K562 (cell line): ENCODE results near the gene NUP155. TPM values are rescaled to one million over a fixed set of nuclear protein-coding genes. Genes with fewer than 3 reads are reported as not detected.

Source experiments
- ATAC-seq: fragments of 200-7000 bp; cut with Tn5 transposase; 3 replicates; pipeline ENCODE4 v1.9.1; 2020; ENCODE audit warnings: moderate library complexity
- BruUV-seq: library from RNA; stranded (reverse); fragments of 400-500 nt; replicated peaks from 2 replicates; lab custom pipeline; 2021; lab: Mats Ljungman, UMichigan
- CTCF ChIA-PET: fragments of 300-600 bp; formaldehyde crosslinking; extraction: SDS; loops from one replicate; lab custom pipeline; 2021; ENCODE audit warnings: low intra/inter-chr PET ratio; lab: Yijun Ruan, JAX
- POLR2A ChIA-PET: fragments of 300-600, 350-650 bp; sonication (Branson Sonifier 250); formaldehyde crosslinking; extraction: SDS; loops from one replicate; lab custom pipeline; 2021; ENCODE audit warnings: antibody characterized with exemption, inconsistent platforms; lab: Yijun Ruan, JAX
- DNase-seq, 4 experiments: peaks; one replicate each; pipeline versions ENCODE4 v3.0.0 to v3.0.0-alpha.2; 2011 to 2018; ENCODE audit warnings: low spot score in 3 of 4, mixed read lengths in 3 of 4; ENCODE audit errors: extremely low read depth in 1 of 4
- FAIRE-seq: peaks from 2 replicates; lab custom pipeline; 2011; peaks lifted over from hg19 to GRCh38; lab: Jason Lieb, UNC
- H2AFZ ChIP-seq: 2 replicates; pipeline ENCODE4 v1.6.0; 2011; ENCODE audit warnings: low read depth, low read length, control low read depth, inconsistent platforms
- H3K27ac ChIP-seq: fragments of 200-600 bp; 3 replicates; pipeline ENCODE4 v1.8.0; 2011; ENCODE audit warnings: low read depth, mild to moderate bottlenecking, control low read depth, inconsistent platforms, low read length, moderate library complexity, mixed read lengths; ENCODE audit errors: extremely low read depth
- H3K27me3 ChIP-seq, 2 experiments: fragments of 300-600 bp in 1 of 2; 2 replicates in 1 of 2; 3 replicates in 1 of 2; pipeline versions ENCODE4 v1.6.0 to v1.8.0; 2011; ENCODE audit warnings: inconsistent platforms in 2 of 2, low read length in 2 of 2, mild to moderate bottlenecking in 1 of 2, mixed read lengths in 1 of 2, moderate library complexity in 1 of 2; ENCODE audit not compliant: control insufficient read depth in 2 of 2, insufficient read depth in 2 of 2
- H3K36me3 ChIP-seq: fragments of 300-600 bp; 3 replicates; pipeline ENCODE4 v1.8.0; 2011; ENCODE audit warnings: mild to moderate bottlenecking, low read length, inconsistent platforms; ENCODE audit not compliant: control insufficient read depth, insufficient read depth
- H3K4me1 ChIP-seq, 2 experiments: fragments of 200-600 bp in 1 of 2; replicated peaks in 1 of 2; 2 replicates in 1 of 2; 3 replicates in 1 of 2; pipeline versions ENCODE4 v1.5.1 to v1.8.0; 2011; ENCODE audit warnings: inconsistent platforms in 2 of 2, low read length in 2 of 2, mild to moderate bottlenecking in 1 of 2, mixed read lengths in 1 of 2, moderate library complexity in 1 of 2; ENCODE audit not compliant: control insufficient read depth in 2 of 2, insufficient read depth in 2 of 2
- H3K4me2 ChIP-seq: 2 replicates; pipeline ENCODE4 v1.6.1; 2011; ENCODE audit warnings: low read length, control low read depth, inconsistent platforms, mixed read lengths; ENCODE audit not compliant: insufficient read depth
- H3K4me3 ChIP-seq: fragments of 200-600 bp; sonication (generic), shearing (Covaris generic); 2 replicates; pipeline ENCODE4 v1.5.1; 2016; ENCODE audit warnings: control low read depth, inconsistent platforms
- H3K79me2 ChIP-seq: fragments of 200-600 bp; 3 replicates; pipeline ENCODE4 v1.8.0; 2011; ENCODE audit warnings: low read length, inconsistent platforms; ENCODE audit not compliant: control insufficient read depth, insufficient read depth
- H3K9ac ChIP-seq, 2 experiments: 2 replicates each; pipeline versions ENCODE4 v1.6.0 to v1.6.1; 2011; ENCODE audit warnings: low read depth in 2 of 2, low read length in 2 of 2, control low read depth in 1 of 2, inconsistent platforms in 1 of 2, mild to moderate bottlenecking in 1 of 2, mixed read lengths in 1 of 2; ENCODE audit not compliant: insufficient read depth in 1 of 2
- H3K9me1 ChIP-seq: one replicate; pipeline ENCODE4 v1.6.0; 2011; ENCODE audit warnings: inconsistent platforms, mild to moderate bottlenecking, low read length, moderate library complexity; ENCODE audit not compliant: control insufficient read depth, insufficient read depth
- H3K9me3 ChIP-seq: replicated peaks from 2 replicates; pipeline ENCODE4 v1.5.1; 2011; ENCODE audit warnings: low read depth, low read length, inconsistent platforms; ENCODE audit not compliant: control insufficient read depth, insufficient read depth
- H4K20me1 ChIP-seq: replicated peaks from 2 replicates; pipeline ENCODE4 v1.6.1; 2011; ENCODE audit warnings: low read length, inconsistent platforms, mixed read lengths; ENCODE audit not compliant: control insufficient read depth, insufficient read depth
- BCL6 ChIP-seq: fragments of 250-450 bp; sonication (Bioruptor Pico); IDR thresholded peaks from 2 replicates; pipeline ENCODE4 v1.4.0; 2020
- ELF1 ChIP-seq: fragments of 200-800 bp; sonication (Bioruptor generic); IDR thresholded peaks from 2 replicates; pipeline ENCODE4 v1.6.1; 2016; ENCODE audit warnings: missing genetic modification characterization, missing compliant biosample characterization
- FIP1L1 ChIP-seq: fragments of 200-400 bp; formaldehyde crosslinking; IDR thresholded peaks from 2 replicates; pipeline ENCODE4 v1.6.1; 2018; ENCODE audit warnings: mild to moderate bottlenecking, low read depth, low read length; ENCODE audit not compliant: poor library complexity, severe bottlenecking
- GTF2F1 ChIP-seq: IDR thresholded peaks from 2 replicates; pipeline ENCODE4 v1.6.1; 2011; ENCODE audit warnings: low read depth, low read length, improper control_type of control experiment
- HCFC1 ChIP-seq: IDR thresholded peaks from 2 replicates; pipeline ENCODE4 v1.6.1; 2012; ENCODE audit warnings: low read depth, low read length, improper control_type of control experiment
- ILF3 ChIP-seq: fragments of 450-650 bp; IDR thresholded peaks from 2 replicates; pipeline ENCODE4 v1.6.1; 2018; ENCODE audit warnings: antibody characterized with exemption, mild to moderate bottlenecking, moderate library complexity, borderline replicate concordance
- SMC3 ChIP-seq: conservative IDR thresholded peaks from 2 replicates; pipeline ENCODE4 v1.6.1; 2011; ENCODE audit warnings: low read depth, low read length, improper control_type of control experiment; ENCODE audit not compliant: insufficient read depth
- SNIP1 ChIP-seq: fragments of 450-650 bp; IDR thresholded peaks from 2 replicates; pipeline ENCODE4 v1.7.1; 2017; ENCODE audit warnings: low read depth, mild to moderate bottlenecking
- SP1 ChIP-seq: sonication (generic); formaldehyde crosslinking; IDR thresholded peaks from 2 replicates; pipeline ENCODE4 v1.8.1; 2022; ENCODE audit warnings: mild to moderate bottlenecking, missing genetic modification reagents
- ZNF347 ChIP-seq: fragments of 450-650 bp; formaldehyde crosslinking; IDR thresholded peaks from 2 replicates; pipeline ENCODE4 v1.4.0; 2020; ENCODE audit warnings: low read depth, mild to moderate bottlenecking, moderate library complexity
- ZNF764 ChIP-seq: fragments of 250-450 bp; sonication (Bioruptor Pico); IDR thresholded peaks from 2 replicates; pipeline ENCODE4 v1.4.0; 2020; ENCODE audit warnings: low read depth, mild to moderate bottlenecking, moderate library complexity
- WGBS: fragments of 100-300 bp; shearing (Covaris generic); methylation state at CpG from one replicate; pipeline ENCODE4 v1.1.6; 2016; ENCODE audit warnings: low coverage, mixed read lengths; ENCODE audit not compliant: insufficient coverage; ENCODE audit errors: missing lambda C conversion rate; 5-methylcytosine and 5-hydroxymethylcytosine counted together
- in situ Hi-C: fragments of 300-500 bp; cut with MboI; formaldehyde crosslinking; loops from 4 replicates; pipeline ENCODE4 v1.15.0; 2018; ENCODE audit warnings: inconsistent platforms, mixed read lengths
- intact Hi-C: fragments of 100-400 bp; cut with micrococcal nuclease; formaldehyde crosslinking; loops from 2 replicates; pipeline ENCODE4 v1.14.2; 2022
- polyA plus RNA-seq, 8 experiments: library from polyadenylated mRNA; depleted of rRNA in 4 of 8; stranded (reverse) in 5 of 8; unstranded in 3 of 8; fragments of >200 nt; fragmentation: Nextera tagmentation in 2 of 8; fragmentation: Illumina TruSeq in 1 of 8; extraction: Ambion mirVana in 2 of 8; extraction: Trizol in 1 of 8; gene quantifications; 2 replicates each; pipeline versions ENCODE4 v1.2.1 to v1.2.3, GENCODE V29; 2011 to 2014; ENCODE audit warnings: inconsistent platforms in 1 of 8, missing spikeins in 1 of 8
- total RNA-seq, 7 experiments: library from RNA; depleted of rRNA in 6 of 7; stranded (reverse); fragments of >200 nt in 6 of 7; fragmentation: Illumina TruSeq in 2 of 7; extraction: Trizol in 2 of 7; gene quantifications; 2 replicates each; pipeline versions ENCODE4 v1.2.1 to v1.2.3, GENCODE V29; 2011 to 2021; ENCODE audit warnings: low replicate concordance in 1 of 7
- TF ChIP-seq, protein P1 (sequence below): sonication (generic); formaldehyde crosslinking; IDR thresholded peaks from 2 replicates; pipeline ENCODE4 v1.8.1; 2023; ENCODE audit warnings: mild to moderate bottlenecking, missing genetic modification reagents
- TF ChIP-seq, protein P2 (sequence below): sonication (generic); formaldehyde crosslinking; IDR thresholded peaks from 2 replicates; pipeline ENCODE4 v1.8.0; 2023; ENCODE audit warnings: mild to moderate bottlenecking, missing genetic modification reagents

The NUP155 gene
- total and polyA plus RNA-seq, 9 of the 15 experiments (the other 6 are each of a cell fraction or from before 2014, with no cell fraction given) = 39.3 to 130 (median 77.0) TPM

DNA sequence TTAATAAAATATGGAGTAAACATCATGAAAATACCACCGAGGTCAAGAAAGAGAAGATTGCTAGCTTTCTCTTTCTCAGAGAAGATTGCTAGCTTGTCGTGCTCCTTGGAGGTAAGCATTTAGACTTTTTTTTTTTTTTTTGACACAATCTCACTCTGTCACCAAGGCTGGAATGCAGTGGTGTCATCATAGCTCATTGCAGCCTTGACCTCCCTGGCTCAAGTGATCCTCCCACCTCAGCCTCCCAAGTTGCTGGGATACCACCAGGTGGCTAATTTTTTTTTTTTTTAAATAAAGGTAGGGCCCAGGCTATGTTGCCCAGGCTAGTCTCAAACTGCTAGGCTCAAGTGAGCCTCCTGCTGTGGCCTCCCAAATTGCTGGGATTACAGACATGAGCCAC lies 95.4 kb downstream of the NUP155 start (continued):
- TF ChIP-seq, protein P1, sequence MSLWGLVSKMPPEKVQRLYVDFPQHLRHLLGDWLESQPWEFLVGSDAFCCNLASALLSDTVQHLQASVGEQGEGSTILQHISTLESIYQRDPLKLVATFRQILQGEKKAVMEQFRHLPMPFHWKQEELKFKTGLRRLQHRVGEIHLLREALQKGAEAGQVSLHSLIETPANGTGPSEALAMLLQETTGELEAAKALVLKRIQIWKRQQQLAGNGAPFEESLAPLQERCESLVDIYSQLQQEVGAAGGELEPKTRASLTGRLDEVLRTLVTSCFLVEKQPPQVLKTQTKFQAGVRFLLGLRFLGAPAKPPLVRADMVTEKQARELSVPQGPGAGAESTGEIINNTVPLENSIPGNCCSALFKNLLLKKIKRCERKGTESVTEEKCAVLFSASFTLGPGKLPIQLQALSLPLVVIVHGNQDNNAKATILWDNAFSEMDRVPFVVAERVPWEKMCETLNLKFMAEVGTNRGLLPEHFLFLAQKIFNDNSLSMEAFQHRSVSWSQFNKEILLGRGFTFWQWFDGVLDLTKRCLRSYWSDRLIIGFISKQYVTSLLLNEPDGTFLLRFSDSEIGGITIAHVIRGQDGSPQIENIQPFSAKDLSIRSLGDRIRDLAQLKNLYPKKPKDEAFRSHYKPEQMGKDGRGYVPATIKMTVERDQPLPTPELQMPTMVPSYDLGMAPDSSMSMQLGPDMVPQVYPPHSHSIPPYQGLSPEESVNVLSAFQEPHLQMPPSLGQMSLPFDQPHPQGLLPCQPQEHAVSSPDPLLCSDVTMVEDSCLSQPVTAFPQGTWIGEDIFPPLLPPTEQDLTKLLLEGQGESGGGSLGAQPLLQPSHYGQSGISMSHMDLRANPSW = no peak
- no peak for TF ChIP-seq GTF2F1
- no peak for TF ChIP-seq ELF1 (tag)

DNA sequence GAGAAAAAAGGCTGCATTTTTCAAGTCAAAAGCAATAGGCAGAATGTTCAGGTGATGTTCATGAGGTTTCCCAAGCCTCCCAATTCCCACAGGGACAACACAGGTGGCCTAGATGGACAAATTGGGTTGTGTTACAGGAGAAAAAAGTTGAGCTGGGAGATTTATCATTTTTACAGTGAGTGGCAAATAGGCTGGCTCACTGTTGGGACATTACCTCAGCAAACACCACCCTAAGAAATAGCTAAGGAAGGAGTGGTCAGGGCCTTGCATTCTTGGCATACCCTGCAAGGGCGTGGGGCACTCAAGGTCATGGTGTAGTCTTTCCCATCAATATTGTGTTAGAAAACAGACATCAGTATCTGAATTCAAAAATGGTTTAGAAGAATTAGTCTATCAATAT lies 98.4 kb downstream of the NUP155 start:
- H3K9me1 ChIP-seq = no peaks in the 10 kb centered on the region
- in situ Hi-C loops = no loop called here
- no peaks in the 10 kb centered on the region for H3K36me3 ChIP-seq
- intact Hi-C loops = no loop called here
- WGBS = 20% methylated on average over 1 of the region's 1 CpG
- H3K4me1 ChIP-seq = no peaks in the 10 kb centered on the region
- ChIA-PET CTCF (no interaction called here), POLR2A (interaction anchor here (0.5 to 1.2 kb wide), 3 partner anchors 8 to 98 kb away, joined by 3 to 4 read pairs (median 3); partner anchors contain the start of gene NUP155)
- H3K4me3 ChIP-seq = no peak overlapping the region
- DNase-seq = peak in 1 of 4 experiments; percentile 3
- H4K20me1 ChIP-seq = no peaks in the 10 kb centered on the region
- no peaks in the 10 kb centered on the region; a peak in 2 of 5 replicates for H3K27me3 ChIP-seq
- no peak for FAIRE-seq
- no peak overlapping the region for H3K9ac ChIP-seq
- H3K4me2 ChIP-seq = no peak overlapping the region
- no TSS peak for BruUV-seq
- H3K27ac ChIP-seq = no peak overlapping the region
- H3K79me2 ChIP-seq = no peaks in the 10 kb centered on the region
- ATAC-seq = no peak
- no peak overlapping the region for H2AFZ ChIP-seq
- H3K9me3 ChIP-seq = no peaks in the 10 kb centered on the region
- TF ChIP-seq FIP1L1 (no peak), BCL6 (CRISPR knock-in tag) (no peak), HCFC1 (no peak), ZNF764 (CRISPR knock-in tag) (no peak), SP1 (CRISPR knock-in tag) (no peak), SNIP1 (no peak), SMC3 (no peak), ILF3 (no peak), ZNF347 (CRISPR knock-in tag) (no peak)
- TF ChIP-seq, protein P2, sequence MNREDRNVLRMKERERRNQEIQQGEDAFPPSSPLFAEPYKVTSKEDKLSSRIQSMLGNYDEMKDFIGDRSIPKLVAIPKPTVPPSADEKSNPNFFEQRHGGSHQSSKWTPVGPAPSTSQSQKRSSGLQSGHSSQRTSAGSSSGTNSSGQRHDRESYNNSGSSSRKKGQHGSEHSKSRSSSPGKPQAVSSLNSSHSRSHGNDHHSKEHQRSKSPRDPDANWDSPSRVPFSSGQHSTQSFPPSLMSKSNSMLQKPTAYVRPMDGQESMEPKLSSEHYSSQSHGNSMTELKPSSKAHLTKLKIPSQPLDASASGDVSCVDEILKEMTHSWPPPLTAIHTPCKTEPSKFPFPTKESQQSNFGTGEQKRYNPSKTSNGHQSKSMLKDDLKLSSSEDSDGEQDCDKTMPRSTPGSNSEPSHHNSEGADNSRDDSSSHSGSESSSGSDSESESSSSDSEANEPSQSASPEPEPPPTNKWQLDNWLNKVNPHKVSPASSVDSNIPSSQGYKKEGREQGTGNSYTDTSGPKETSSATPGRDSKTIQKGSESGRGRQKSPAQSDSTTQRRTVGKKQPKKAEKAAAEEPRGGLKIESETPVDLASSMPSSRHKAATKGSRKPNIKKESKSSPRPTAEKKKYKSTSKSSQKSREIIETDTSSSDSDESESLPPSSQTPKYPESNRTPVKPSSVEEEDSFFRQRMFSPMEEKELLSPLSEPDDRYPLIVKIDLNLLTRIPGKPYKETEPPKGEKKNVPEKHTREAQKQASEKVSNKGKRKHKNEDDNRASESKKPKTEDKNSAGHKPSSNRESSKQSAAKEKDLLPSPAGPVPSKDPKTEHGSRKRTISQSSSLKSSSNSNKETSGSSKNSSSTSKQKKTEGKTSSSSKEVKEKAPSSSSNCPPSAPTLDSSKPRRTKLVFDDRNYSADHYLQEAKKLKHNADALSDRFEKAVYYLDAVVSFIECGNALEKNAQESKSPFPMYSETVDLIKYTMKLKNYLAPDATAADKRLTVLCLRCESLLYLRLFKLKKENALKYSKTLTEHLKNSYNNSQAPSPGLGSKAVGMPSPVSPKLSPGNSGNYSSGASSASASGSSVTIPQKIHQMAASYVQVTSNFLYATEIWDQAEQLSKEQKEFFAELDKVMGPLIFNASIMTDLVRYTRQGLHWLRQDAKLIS = no peak
